Brain pericyte (primary cell): ENCODE data around the gene ZNF521.

Experiments
- DNase-seq: peaks from one replicate; pipeline ENCODE4 v3.0.0-alpha.2; 2012; ENCODE audit warnings: low read depth, low spot score

The ZNF521 gene

DNA sequence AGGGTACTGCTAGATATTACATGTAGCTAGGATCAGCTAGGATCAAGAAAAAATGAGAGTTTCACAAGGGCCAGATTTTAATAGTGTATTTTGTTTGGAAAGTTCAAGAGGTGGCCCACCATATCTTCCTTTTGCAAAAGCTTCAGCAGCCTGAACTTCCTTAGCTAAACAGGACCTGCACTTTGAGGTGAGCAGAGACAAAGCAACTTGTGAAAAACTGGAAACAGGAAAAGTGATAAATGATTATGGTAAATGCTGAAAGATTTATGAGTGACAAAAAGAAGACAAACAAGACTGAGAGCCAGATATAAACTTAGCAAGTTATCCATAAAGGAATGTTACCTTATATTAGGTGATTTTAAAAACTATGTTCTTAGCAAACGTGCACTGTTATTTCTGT, 123.6 kb downstream of the ZNF521 start:
- no peak for DNase-seq

DNA sequence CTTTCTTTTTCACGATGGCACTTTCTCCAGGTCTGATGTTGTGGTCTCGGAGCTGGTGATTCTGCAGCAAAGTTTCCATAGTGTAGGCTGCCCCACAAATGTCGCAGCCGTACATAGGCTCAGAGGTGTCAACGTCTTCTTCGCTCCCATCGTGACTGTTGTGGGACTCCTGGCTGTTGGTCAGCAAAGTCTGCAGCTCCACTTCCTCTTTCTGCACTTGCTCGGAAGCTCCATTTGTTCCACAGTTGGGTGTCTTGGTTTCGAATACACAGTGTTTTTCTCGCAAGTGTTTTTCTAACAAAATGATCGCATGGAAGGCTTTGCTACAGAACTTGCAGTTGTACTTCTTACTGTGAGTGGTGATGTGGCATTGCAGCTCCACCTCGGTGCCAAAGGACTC, 126.8 kb downstream of the ZNF521 start:
- DNase-seq: no peak

DNA sequence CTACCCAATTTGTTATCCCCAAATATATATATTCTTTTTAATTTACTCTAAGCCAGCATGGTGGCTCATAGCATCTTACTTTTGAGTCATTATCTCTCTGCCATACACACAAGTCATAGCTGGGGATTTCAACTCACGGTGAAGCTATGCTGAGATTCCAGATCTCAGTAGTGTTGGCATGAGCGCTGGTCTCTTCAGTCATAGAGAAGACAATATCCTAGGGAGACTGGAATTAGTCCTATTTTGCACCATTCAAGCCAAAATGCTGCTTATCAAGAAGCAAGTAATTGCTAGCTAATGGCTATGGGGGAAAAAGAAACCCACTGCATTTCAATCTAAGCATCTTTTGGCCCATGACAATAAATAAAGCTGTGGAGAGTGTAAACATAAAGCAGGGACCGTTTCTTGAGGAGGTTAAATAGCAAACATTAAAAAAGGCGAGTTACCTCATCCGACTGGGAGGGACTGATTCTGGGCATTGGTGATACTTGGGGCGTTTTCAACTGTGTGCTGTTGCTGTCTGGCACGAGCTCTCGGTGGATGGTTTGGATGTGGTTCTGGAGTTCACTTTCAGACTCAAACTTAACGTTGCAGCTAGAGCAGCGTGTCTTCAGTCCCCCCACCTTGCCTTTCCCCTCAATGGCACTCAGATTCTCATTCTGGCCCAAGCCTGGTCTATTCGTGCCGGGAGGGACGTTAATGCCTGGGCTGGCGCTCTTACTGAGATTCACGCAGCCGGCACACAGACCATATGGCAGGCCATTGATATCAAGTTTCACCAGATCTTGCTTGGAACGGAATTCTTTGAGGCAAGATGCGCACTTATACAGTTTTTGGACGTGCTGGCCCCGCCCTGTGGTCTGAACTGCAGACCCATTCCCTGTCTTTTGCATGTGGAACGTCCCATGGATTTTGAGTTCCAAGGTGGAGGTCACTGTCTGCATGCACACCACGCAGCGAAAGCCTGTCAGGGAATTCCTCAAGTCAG, 127.8 kb downstream of the ZNF521 start:
- no peak for DNase-seq

DNA sequence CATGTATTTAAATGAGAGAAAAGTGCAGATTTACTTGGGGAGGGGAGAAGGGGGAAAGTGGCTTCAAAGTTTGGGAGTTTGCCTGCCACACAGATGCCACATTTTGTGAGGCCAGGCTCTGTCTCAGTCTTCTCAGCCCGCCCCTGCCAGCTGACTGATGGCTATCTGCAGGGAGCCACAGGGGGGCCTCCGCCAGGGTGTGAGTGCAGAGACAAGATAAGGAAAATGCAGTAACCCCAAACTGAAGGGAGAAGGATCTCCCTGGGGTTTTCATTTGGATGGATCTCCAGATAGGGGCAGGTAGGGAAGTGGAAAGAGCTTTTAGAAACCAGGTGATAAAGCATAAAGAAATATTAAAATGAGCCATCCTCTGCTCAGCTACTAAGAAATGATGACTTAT, 128.8 kb downstream of the ZNF521 start:
- DNase-seq: no peak

DNA sequence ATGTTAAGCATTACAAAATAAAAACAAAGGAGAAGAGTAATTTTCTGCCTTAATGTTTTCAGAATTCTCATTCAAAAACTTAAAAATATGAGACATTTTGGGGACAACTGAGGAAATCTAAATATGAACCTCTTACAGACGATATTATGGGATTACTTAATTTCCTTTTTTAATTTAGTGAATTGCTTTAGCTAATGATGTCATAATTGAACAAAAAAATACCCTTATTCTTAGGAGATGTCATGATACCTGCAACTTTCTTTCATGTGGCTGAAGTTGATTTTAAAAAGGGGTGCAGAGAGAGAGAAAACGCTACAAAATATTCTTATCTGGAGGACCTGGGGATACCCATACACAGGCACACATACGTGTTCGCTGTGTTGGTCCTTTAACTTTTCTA, 129.3 kb downstream of the ZNF521 start:
- no peak for DNase-seq

DNA sequence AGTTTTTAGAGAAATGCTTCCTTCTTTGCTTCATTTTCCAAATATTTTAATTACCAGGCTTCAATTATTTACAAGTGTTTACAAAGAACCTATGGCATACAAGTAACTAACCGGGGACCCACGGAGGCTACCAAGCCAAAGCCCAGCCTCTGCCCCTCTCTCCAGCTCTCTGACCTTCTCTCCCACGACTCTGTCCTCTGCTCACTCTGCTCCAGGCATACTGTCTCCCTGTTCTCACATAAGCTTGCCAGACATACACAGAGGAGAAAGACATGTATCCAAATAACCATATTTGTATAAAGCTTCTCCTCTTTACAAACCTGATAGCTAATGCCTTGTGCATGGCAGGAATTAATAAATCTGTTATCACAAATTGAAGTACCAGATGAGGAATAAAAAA, 141.3 kb downstream of the ZNF521 start:
- DNase-seq: no peak

DNA sequence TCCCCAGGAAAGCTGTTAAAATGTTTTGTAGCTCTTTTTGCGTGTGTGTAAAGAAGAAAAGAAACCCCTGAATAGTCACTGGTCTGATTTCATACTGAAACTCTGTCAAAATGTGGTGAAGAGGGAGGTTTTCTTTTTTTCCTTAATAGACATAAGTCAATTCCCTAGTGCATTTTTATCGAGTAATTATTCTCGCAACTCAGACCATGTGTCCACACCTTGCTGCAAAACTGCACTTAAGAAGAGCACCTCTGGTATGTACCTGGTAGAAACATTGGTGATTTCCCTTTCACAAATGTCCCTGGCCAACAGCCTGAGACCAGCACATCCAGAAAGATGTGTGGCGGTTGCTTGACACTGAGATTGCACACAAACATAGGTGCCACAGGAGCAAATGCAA, 159.9 kb downstream of the ZNF521 start:
- no peak for DNase-seq

DNA sequence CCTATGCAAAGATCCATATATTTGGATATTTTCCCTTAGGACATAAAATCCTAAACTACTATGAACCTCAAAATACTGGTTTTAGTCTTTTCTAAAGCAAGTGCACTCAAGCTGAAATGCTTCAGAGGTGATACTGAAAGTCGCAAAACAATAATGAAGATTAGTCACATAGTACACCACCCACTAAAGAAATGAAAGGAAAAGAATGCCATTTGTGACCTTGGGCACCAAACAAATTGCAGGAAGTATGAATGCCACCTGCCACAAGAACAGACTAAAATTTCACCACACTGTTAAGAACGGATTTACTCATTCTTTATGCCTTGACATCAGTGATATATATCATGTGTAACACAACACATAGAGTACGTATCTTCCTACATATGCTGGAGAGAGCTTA, 161.5 kb downstream of the ZNF521 start:
- DNase-seq: no peak

DNA sequence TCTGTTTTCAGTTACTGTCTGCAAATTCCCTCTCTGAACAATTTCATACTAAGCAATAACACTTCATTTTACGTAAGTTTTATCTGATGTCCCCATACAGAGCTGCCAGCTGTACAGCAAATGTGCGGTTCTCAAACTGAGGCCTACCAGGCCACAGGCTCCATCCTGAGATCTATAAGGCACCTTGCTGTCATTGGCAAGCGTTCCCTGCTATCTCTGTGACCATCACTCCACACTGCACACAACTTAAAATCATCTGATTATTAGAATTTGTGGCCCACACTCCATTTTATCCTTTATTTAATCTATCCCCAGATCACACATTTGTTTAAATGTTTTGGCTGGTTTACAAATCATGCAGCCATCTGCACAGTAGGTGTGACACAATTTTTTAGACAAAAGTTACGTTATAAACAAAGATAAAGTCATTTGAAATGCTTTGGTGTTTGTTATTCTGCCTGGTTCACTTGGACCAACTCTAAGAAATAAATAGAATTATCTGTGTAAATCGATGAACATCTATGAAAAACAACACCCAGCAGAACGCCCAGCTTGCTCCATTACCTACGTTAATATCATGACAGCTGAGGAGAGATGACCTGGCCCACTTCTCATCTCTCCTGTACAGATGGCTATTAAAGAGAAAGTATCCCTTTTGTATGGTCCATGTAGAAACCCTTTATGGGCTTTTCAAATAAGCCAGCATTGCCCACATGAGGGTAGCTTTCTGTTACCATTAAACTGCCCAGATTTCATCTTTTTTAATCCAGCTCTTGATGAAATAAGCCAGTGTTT, 162.4 kb downstream of the ZNF521 start:
- no peak for DNase-seq

DNA sequence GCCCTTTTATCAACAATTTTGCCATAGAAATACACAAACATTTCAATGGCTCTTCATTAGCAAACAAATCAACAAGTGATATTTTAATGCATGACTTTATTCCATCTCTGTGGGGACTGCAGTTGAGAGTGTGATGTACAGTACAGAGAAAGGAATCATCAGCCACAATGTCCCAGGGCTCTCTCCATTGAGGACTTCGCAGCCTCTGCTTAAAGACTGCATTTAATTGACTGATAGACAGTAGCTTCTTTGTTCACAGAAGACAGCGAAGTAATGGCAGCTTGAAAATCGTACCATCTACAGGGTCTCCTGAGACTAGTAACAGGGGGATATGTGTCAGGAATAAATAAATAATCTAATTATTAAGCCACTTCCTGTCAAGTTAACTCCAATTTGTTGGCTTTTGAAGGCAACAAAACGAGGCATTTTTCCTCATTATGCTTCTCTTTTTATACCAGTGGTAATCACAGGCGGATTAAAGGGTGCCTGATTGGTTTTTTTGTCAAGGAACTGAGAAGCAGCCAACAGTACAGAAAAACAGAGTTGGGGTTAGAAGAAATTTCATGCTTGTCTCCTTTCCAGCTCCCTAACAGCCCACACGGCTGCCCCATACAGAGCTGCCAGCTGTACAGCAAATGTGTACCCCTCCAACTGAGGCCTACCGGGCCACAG, 164.3 kb downstream of the ZNF521 start:
- no peak for DNase-seq

DNA sequence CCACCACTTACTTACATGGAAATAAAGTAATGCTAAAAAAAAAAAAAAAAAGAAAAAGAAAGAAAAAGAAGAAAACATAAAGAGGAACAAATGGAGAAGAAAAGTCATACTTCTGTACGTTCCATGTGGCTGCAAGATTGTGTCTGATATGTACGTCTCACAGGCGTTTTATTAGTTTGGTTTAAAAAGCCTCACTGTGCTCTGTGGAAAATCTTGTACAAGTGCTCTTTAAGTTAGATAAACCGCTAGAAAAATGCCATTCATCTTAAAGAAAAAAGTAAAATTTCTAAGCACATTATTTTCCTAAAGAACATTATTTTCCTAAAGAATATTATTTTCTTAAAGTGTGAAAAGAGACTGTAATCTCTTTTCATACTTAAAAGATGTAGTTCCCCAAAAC, 165.1 kb downstream of the ZNF521 start:
- DNase-seq: no peak

DNA sequence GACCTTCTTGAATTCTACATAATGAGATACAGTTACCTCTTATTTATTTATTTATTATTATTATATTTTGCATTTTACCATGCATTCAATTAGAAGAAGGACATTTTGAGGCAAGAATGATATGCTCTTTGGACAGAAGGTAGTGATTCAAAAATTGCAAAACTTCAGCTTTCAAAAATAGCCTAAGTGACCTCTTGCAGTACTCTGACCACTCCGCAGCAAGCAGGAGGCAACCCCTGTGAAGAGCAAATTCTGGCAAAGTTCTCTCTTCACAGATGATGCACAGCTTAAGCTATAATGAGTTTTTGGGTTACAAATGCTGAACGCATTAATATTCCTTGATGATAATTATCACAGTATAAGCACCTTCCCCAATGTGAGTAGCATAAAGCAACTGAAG, 170.0 kb downstream of the ZNF521 start:
- no peak for DNase-seq

DNA sequence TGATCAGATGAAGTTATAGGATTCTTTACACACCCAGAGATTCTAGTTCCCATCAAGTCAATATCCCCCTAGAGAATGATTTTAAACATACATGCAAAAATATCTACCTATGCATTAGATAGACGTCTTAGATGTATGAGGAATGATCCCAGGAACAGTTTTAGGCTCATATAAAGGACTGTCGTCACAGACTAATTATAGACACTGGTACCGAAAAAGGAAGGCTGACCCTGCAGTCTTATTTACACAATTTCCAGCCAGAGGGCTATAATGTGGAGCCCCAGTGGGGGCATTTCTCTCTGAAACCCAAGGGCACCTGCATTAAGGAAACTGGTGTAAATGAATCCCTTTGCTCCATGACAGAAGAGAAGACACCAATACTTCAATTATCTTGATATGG, 170.4 kb downstream of the ZNF521 start:
- no peak for DNase-seq

DNA sequence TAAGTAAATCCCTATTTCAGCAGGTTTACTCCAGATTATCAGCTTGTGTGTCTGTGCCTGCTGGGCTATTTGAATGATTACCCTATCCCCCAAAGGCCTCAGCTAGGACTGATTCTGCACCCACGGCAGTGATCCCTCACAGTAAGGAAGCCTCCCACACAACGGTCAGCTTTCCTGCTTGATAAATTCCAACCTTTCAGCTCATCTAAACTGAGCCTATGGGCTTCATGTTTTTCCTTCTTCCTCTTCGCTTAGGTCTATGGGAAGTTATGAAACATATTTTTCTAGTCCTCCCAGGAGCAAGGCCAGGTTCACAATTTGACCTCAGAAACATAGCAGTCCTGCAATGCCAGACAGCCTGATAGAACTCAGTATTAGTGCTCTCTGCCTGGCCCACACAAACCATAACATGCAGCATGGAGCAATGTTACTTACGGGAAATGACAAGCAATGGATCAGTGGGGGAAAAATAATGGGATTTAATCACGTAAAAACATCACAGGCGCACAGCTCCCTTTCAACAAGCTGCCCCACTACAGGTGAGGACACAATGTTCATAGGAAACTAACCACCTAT, 170.9 kb downstream of the ZNF521 start:
- DNase-seq: no peak

DNA sequence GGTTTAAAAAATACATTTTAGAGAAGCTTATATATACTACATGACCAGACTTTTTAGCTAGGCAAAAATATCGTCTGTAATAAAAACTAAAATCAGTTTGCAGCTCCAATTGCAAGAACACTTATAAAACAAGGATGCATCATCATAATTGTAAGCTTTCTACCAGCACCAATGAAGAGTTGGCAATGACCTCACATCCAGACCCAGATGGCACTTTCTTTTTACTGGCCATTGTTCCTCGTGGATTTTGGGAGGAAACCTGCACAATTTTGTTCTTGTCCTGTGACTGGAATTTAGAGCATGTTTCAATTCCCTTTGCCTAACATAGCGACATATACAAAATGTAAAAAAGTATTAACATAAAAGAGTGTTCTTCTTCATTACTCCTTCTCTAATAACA, 174.3 kb downstream of the ZNF521 start:
- DNase-seq: no peak

DNA sequence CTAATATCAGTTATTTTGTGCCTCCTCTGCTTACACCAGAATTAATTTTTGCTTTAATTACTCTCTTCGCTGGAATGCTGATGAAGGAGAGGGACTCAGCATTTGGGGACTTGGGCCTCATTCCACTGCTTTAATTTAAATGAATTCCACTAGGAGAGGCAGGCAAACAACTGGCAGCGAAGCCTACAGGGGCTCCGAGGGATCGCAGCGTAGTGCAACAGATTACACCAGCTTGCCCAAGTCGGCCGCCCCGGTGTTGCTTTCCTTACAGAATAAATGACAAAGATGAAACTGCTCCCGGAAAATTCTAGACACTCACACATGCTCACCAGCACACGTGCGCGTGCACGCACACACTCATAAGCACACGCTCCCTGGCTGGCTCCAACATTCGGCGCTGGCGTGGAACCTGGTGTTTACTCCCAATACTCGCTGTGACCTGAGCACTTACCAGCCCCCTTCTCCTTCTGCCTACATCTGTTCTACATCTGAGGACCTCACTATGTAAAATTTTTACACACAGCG, 175.4 kb downstream of the ZNF521 start:
- no peak for DNase-seq

DNA sequence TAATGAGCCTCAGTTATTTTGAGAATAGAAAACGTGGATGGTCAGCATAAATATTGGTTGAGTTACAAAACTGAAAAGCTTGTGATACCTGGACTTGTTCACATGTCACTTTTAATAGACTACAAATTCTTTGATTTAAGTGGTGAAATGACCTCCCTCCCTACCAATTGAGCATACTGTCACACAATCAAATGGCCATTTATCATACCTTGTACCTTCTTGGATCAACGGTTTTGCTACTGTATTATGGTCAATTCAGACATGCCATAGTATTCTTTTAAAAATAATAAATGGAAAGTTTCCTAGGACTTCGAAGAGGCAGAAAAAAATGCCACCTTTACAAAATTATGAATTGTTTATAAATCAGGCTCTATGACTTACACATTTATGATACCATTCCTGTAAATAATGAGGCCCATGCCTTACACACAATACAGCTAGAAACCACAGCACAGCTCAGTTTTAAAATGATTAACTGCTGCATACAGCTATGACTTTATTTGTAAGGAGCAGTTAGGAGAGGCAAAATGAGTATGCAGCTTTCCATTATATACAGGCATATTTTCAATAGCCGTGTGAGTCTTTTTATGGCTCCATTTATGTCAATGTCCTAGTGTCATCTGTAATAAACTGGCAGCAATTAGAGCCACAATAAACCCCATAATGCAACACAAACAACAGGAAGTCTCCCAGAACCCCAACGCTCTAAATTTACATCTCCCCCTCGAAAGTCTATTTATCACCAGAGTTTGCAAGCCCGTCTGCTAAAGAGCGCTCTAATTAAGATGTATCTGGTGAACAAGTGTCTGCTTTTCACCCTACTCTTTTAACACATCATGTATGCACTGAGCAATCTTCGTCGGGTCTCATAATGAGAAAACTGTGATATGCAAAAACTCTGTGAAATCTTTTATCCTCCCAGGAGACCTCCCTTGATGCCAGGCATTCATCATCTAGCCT, 176.1 kb downstream of the ZNF521 start:
- no peak for DNase-seq

DNA sequence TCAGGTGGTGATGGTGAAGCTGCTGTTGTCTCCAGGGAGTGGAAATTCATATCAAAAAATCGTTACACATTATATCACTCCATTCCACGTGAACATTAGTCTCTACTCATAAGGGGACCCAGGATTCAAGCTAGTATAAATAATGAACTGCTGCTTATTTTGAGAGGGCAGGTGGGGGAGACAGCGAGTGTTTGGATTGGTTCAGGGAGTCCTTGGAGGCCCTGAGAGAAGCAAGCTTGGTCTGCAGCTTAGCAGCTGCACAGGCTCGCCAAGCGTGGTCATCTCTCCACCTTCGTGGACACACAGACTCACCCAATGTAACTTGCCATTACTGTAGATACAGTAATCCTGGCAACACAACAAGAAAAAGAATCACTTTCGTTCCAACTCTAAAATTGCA, 177.6 kb downstream of the ZNF521 start:
- DNase-seq: no peak

DNA sequence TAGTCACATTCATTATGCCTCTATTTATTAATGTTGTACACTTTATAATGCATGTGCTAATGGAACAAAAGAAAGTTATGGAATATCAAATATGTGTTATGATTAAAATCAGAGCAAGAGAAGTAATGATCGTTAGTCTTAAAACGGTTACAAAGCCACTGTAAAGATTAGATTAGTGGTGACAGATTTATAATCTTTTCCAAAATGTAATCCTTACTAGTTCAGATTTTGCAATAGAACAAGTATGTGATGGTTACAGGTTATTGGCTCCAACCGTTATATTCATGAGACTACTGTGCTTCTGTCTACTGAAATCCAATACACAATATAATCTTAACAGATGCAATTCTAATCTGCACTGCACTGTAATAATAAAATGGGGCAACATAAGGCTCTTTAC, 180.6 kb downstream of the ZNF521 start:
- no peak for DNase-seq

DNA sequence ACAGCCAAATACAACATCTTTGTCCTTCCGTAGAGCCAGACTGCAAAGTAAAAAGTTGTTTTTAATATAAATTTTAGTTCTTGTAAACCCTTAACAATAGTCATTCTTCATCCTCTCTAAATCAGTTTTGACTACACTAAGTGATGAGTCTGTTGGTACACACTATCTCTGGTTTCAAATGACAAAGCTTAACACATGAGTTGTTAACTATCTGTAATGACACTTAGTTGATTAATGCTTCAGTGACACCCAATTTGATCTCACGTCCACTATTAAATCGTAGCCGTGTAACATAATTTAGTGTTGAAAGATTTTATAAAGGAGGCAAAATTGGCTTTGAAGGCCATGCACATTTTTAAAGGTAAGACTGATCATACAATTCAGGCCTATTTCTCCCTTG, 181.6 kb downstream of the ZNF521 start:
- DNase-seq: no peak

DNA sequence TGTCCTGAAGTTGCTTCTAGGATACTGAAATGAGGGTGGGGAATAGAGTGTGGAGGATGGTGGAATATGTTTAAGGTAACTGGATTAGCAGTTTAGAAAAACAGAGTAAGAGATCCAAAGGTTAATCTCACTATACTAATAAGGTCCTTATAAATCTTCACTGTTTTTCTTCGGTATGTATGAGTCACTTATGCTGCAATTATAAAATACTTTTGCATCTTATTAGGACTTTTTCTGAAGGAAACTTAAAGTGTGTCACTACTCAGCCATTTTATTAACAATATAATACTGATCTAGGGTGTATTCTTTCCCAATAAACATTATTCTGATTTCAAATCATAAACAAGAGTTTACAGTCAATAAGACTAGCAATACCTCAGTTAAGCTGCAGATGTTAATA, 182.3 kb downstream of the ZNF521 start:
- DNase-seq: no peak
